K562 (cell line): ENCODE measurements around the gene LVRN.

ENCODE experiments used
- ATF7 ChIP-seq: fragments of 450-650 bp; IDR thresholded peaks from 2 replicates; pipeline ENCODE4 v1.7.1; 2014; ENCODE audit warnings: mild to moderate bottlenecking, moderate library complexity
- CEBPB ChIP-seq: fragments of 450-650 bp; IDR thresholded peaks from 2 replicates; pipeline ENCODE4 v1.6.1; 2016; ENCODE audit warnings: missing genetic modification characterization, missing compliant biosample characterization
- E2F1 ChIP-seq: sonication (generic); formaldehyde crosslinking; IDR thresholded peaks from 2 replicates; pipeline ENCODE4 v1.8.1; 2023; ENCODE audit warnings: mild to moderate bottlenecking, missing genetic modification reagents, moderate library complexity
- GATAD2B ChIP-seq: fragments of 450-650 bp; IDR thresholded peaks from 2 replicates; pipeline ENCODE4 v1.6.1; 2017; ENCODE audit warnings: mild to moderate bottlenecking, borderline replicate concordance
- MXD1 ChIP-seq: fragments of 250-450 bp; sonication (Bioruptor Pico); IDR thresholded peaks from 2 replicates; pipeline ENCODE4 v1.8.0; 2021; ENCODE audit warnings: borderline replicate concordance, mild to moderate bottlenecking, moderate library complexity; ENCODE audit not compliant: poor library complexity, severe bottlenecking
- MYC ChIP-seq, 2 experiments: fragments of 250-450 bp in 1 of 2; sonication (Bioruptor Pico) in 1 of 2; IDR thresholded peaks; 2 replicates each; pipeline versions ENCODE4 v1.5.1 to v1.6.1; 2012 to 2021; ENCODE audit warnings: low read depth in 2 of 2, borderline replicate concordance in 1 of 2, improper control_type of control experiment in 1 of 2, low read length in 1 of 2, mild to moderate bottlenecking in 1 of 2, moderate library complexity in 1 of 2
- NFRKB ChIP-seq: fragments of 450-650 bp; IDR thresholded peaks from 2 replicates; pipeline ENCODE4 v1.6.1; 2016; ENCODE audit warnings: low read depth
- POLR2A ChIP-seq: fragments of 450-650 bp; conservative IDR thresholded peaks from 2 replicates; pipeline ENCODE4 v1.6.1; 2016
- PPARD ChIP-seq: fragments of 250-450 bp; sonication (Bioruptor Pico); IDR thresholded peaks from 2 replicates; pipeline ENCODE4 v1.8.0; 2022; ENCODE audit warnings: inconsistent platforms, mild to moderate bottlenecking, moderate library complexity
- ZC3H4 ChIP-seq: sonication (generic); formaldehyde crosslinking; IDR thresholded peaks from 2 replicates; pipeline ENCODE4 v1.9.0; 2021; ENCODE audit warnings: missing genetic modification reagents, borderline replicate concordance
- ZFX ChIP-seq: sonication (generic); formaldehyde crosslinking; IDR thresholded peaks from 2 replicates; pipeline ENCODE4 v1.8.0; 2022; ENCODE audit warnings: mild to moderate bottlenecking, missing genetic modification reagents, moderate library complexity
- TF ChIP-seq, protein P1 (sequence below): sonication (generic); formaldehyde crosslinking; IDR thresholded peaks from 2 replicates; pipeline ENCODE4 v1.9.0; 2022; ENCODE audit warnings: mild to moderate bottlenecking, missing genetic modification reagents
- TF ChIP-seq, protein P2 (sequence below): fragments of 250-450 bp; sonication (Bioruptor Pico); IDR thresholded peaks from 2 replicates; pipeline ENCODE4 v1.4.0; 2020; ENCODE audit warnings: mild to moderate bottlenecking, moderate library complexity

GRCh38 chr5:116013936-116014335 lies 51.7 kb downstream of the LVRN start:
- TF ChIP-seq, protein P1, sequence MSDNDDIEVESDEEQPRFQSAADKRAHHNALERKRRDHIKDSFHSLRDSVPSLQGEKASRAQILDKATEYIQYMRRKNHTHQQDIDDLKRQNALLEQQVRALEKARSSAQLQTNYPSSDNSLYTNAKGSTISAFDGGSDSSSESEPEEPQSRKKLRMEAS (CRISPR knock-in tag) = no peak
- TF ChIP-seq ATF7 (no peak), ZC3H4 (CRISPR knock-in tag) (no peak), CEBPB (no peak), GATAD2B (no peak), ZFX (CRISPR knock-in tag) (no peak), E2F1 (CRISPR knock-in tag) (no peak), MXD1 (no peak), PPARD (no peak), NFRKB (no peak), POLR2A (no peak), MYC (IDR thresholded peaks at IDR 0.05; ENCODE audit: low read depth, low read length) (no peak), MYC (CRISPR knock-in tag; IDR thresholded peaks at IDR 0.05; ENCODE audit: borderline replicate concordance, low read depth) (no peak)
- TF ChIP-seq, protein P2, sequence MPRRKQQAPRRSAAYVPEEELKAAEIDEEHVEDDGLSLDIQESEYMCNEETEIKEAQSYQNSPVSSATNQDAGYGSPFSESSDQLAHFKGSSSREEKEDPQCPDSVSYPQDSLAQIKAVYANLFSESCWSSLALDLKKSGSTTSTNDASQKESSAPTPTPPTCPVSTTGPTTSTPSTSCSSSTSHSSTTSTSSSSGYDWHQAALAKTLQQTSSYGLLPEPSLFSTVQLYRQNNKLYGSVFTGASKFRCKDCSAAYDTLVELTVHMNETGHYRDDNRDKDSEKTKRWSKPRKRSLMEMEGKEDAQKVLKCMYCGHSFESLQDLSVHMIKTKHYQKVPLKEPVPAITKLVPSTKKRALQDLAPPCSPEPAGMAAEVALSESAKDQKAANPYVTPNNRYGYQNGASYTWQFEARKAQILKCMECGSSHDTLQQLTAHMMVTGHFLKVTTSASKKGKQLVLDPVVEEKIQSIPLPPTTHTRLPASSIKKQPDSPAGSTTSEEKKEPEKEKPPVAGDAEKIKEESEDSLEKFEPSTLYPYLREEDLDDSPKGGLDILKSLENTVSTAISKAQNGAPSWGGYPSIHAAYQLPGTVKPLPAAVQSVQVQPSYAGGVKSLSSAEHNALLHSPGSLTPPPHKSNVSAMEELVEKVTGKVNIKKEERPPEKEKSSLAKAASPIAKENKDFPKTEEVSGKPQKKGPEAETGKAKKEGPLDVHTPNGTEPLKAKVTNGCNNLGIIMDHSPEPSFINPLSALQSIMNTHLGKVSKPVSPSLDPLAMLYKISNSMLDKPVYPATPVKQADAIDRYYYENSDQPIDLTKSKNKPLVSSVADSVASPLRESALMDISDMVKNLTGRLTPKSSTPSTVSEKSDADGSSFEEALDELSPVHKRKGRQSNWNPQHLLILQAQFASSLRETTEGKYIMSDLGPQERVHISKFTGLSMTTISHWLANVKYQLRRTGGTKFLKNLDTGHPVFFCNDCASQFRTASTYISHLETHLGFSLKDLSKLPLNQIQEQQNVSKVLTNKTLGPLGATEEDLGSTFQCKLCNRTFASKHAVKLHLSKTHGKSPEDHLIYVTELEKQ (CRISPR knock-in tag) = no peak
